ENCODE results near the gene MYF5.

The MYF5 gene

DNA sequence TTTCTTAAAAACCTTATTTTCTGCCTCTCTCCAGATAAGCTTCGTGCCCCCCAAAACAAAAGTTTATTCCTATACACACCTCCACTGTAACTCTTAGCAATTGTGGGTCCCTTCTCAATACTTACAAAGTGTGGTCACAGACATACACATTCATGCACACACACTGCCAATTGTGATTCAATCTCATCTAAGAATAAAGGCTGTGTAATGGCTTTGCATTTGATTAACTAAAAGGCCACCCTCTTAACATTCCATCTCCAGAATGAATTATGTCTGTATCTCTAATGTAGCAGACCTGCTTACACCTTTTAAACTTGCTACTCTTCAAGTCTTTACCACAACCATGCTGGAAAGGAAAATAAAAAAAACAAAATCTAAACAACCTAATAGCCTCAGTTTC, 49.5 kb downstream of the MYF5 start:
- no peak for DNase-seq (ENCODE audit: low spot score)

GRCh38 chr12:80766897-80767296, 50.2 kb downstream of the MYF5 start:
- no peak for DNase-seq (ENCODE audit: low spot score)
